AG08396 (cell line): ENCODE data around the gene UBE2E3.

ENCODE experiments used
- DNase-seq: peaks from one replicate; pipeline ENCODE4 v3.0.0; 2012; ENCODE audit warnings: low spot score, mixed read lengths

UBE2E3 gene

GRCh38 chr2:180978903-180979748, 1.3 kb upstream of the UBE2E3 start:
- peak; percentile 67 for DNase-seq

DNA sequence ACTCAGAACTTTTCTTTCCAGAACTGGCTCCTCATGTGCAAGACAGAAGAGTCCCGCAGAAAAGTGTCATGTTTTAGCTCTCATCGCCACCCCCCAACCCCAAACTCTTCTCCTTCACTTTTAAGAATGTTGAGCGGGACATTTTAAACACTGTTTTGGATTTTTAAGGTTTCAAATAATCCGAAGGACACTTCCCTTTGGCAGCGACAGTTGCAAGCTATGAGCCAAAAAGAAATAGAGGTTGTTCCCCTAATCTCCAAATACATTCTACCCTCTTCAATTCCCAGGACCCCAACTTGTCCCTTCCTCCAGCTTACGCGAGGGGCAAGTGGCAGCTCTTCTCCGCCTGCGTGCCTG, 678 bp upstream of the UBE2E3 start:
- no peak for DNase-seq

- DNase-seq = peak; percentile 48
Observed at GRCh38 chr2:180980943-180981911, 822 bp downstream of the UBE2E3 start.

- peak; percentile 25 for DNase-seq
Observed at GRCh38 chr2:180983468-180984242, 3.2 kb downstream of the UBE2E3 start.

DNA sequence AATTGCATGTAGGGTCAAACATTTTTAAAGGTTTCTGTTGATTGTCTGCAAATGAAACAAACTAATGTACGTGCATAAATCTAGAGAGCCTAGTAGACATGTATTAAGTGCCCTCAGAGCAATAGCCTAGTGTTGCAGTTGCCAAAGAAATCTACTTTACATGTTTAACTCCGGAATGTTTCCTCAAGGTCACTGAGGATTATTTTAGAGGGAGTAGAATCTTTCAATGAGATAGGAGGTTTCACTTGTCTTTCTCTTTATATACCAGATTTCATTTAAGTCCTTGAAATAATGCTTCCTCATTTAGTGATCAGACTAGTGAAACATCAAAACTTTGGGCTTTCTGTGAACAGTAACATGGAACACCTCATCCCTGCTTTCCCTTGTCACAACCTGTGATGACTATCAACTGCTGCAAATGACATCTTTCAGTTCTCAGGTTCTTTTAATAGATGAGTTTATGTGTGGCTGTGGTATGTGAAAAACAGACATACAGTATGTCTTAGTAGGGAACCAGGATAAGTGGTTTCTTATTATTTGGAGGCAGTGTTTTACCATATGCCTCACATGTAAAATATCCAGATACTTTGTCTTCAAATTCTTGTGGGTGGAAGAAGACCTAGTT, 5.5 kb downstream of the UBE2E3 start:
- DNase-seq = no peak

DNA sequence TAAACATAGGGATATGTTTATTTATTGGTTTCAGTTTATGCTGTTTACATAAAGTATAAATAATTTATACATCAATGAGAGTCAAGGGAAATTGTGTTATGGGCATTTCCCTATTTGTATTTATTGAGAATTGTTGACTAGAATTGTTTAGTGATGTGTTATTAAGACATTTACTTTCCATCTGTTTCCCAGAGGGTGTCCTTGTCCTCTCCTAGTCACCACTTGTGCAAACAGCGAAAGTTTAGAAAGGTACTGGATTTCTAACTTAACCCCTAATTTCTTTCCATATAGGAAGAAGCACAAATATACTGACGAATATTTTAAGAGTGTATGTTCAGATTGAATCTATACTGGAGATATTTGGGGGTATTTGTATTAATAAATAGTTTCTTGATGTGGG, 6.7 kb downstream of the UBE2E3 start:
- DNase-seq = no peak

DNA sequence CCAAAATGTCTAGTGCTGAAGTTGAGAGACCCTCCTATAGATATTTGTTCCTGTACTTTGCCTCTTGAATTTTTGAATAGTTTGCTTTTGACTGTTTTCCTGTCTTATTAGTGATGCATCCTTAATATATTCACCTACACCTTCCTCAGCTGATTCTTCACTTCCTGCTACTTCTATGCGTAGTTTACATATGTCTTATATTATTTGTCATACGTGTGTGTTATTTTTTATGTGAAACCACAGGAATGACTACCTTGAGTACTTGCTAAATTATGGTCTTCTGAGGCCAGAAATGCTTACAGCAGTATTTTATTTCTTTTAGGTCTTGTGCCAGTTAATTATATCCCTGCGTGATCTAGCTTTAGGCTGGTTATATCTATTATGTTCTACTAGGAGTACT, 9.9 kb downstream of the UBE2E3 start:
- no peak for DNase-seq

- no peak for DNase-seq
Observed at GRCh38 chr2:180990794-180991193, 10.4 kb downstream of the UBE2E3 start.

- DNase-seq = no peak
Observed at GRCh38 chr2:180991361-180991760, 11.0 kb downstream of the UBE2E3 start.

DNA sequence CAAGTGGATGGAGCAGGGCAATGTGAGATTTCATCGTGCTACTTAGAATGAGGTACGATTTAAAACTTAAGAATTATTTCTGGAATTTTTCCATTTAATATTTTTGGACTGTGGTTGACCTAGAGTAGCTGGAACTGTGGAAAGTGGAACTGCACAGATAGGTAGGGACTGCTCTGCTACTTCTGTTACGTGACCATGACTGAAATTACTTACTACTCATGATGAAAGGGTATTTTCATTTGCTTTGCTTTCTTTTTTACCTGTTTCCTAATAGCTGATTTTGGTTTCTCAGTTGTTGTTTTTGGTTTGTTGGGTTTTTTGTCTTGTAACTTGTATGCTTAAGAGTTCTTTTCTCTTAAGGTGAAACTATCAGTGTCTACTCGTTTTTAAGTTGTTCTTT, 11.4 kb downstream of the UBE2E3 start:
- no peak for DNase-seq

GRCh38 chr2:180992994-180993393, 12.6 kb downstream of the UBE2E3 start:
- DNase-seq = no peak

- DNase-seq = no peak
Observed at GRCh38 chr2:180999274-180999964, 19.0 kb downstream of the UBE2E3 start.

DNA sequence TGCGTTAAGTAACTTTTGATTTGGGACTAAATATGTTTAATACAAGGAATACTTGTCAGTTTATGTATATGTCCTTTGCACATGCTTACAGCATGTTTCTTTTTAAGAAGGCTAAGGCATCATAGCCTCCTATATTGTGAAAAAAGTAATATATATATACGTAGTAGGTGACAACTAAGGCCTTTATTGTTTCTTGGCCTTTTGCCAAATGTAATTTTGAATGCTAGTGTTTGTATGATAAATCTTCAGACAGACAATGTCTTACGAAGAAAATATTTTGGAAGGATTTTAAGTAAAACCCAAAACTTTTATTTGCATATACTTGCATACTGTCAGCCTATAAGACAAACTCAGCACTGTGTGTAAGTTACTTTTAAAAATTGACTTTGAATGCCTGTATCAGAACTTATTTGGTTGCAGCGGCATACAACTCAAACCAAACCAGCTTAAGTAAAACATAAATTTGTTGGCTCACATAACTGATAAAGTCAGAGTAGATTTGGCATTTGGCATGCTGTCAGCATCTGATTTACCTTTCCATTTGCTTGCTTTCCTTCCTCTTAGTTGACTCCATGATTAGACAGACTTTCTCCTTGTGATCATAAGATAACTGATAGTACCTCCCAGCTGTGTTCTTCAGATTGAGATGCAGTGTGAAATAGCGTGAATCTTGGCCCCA, 24.4 kb downstream of the UBE2E3 start:
- no peak for DNase-seq

DNA sequence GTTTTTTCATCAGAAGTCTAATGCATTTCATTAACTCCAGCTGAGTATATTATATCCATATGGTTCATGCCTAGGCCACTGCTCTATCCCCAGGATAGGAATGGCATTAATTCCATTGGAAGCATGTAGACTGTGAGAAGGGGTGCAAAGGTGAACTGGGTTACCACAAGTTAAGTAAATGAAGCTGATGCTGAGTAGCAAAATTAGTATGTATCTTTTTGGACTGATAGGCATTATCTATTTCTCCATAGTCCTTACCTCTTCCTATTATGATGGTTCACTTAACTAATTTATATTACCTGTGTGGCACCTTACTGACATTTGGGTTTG, 24.9 kb downstream of the UBE2E3 start:
- DNase-seq = no peak

GRCh38 chr2:181005809-181006208, 25.4 kb downstream of the UBE2E3 start:
- DNase-seq = no peak

DNA sequence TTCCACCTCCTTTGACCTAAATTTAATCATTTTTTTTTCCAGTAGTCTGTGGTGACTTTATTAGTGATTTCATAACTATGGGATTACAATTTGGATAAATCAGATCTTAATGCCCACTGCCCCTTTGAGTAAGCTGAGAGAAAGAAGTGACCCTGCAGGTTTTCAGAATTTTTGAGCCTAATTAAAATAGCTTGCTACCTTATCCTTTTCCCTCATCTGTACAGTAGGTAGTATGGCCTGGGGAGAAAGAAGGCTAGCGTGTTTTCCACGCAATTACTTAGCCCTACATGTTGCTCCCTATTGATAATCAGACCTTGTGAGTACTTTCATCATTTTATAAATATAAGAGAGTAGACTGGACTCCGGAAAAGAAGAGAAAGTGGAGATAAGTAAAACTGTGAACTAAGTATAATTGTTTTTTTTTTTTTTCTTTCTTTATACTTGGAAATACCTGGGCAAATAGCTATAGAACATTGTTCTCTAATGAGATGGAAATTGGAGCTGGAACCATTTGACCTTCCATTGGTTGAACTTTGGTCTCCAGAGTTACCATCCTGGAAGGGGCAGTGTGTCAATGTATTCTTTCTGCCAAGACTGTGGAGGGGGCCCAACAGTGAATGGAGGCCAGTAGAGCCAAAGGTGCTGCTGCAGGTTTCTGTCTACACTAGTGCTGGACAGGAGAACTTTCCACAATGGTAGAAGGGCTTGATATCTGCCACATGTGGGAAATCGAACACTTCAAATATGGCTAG, 26.9 kb downstream of the UBE2E3 start:
- no peak for DNase-seq

DNA sequence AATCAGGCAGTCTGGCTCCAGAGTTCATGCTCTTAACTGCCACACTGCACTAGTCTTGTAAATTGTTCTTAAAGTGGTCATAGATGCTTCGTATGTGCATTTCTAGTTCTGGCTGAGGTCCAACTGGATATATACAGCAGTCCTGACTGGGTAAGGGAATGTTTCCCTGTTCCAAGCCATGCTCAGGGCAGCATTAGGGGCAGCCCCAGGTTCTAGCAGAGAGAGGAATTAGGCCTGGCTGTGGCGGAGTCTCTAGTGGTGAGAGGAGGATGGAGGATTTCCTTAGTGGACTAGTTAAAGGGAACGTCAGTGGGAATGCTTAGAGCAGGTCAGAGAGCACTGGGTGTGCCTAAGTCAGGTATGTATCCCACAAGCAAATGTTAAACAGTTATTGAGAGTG, 28.0 kb downstream of the UBE2E3 start:
- no peak for DNase-seq

DNA sequence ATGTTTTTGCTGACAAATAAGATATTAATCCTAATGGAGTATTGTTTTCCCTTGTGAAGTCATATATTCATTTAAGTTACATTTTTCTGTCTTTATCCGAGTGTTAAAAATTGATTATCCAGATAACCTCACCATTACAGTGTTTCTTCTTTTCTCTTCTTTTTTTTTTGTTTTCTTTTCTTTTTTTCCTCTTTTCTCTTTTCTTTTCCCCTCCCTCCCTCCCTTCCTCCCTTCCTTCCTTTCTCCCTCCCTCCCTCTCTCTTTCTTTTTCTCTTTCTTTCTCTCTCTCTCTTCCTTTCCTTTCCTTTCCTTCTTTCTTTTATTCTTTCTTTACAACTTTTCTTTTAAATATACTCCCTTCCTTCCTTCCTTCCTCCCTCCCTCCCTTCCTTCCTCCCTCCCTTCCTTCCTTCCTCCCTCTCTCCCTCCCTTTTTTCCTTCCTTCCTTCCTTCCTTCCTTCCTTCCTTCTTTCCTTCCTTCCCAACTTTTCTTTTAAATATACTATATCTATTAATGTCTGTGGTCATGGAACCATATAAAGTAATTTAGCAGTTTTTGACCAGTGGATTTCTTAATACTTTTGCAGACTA, 40.9 kb downstream of the UBE2E3 start:
- no peak for DNase-seq

DNA sequence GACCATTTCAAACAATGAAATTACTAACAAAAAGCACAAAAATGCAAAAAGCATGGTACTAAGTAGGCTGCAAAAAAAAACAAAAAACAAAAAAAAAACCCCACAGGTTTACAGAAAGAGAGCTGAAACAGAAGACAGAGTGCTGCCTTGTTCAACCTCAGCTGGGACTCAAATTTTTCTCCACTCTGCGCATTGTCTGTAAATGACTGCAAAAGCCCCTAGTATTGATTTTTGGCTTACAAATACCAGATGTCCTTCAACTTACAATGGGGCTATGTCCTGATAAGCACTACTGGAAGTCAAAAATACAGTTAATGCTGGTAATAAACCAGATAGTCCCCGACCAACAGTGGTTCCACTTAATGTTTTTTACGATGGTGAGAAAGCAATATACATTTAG, 42.2 kb downstream of the UBE2E3 start:
- DNase-seq = no peak

- no peak for DNase-seq
Observed at GRCh38 chr2:181025004-181025403, 44.6 kb downstream of the UBE2E3 start.
